OCI-LY7 (cell line): ENCODE measurements around the gene EPHA6.

Experiments
- EZH2phosphoT487 ChIP-seq: fragments of 200-600 bp; sonication (generic); IDR thresholded peaks from 2 replicates; pipeline ENCODE4 v1.6.1; 2018; ENCODE audit warnings: low read depth, borderline replicate concordance, mild to moderate bottlenecking, mixed run types, antibody characterized with exemption, low read length, moderate library complexity, mixed read lengths
- TF ChIP-seq, protein P1 (sequence below): fragments of 200-600 bp; sonication (generic); conservative IDR thresholded peaks from 2 replicates; pipeline ENCODE4 v1.5.1; 2014; ENCODE audit warnings: mild to moderate bottlenecking, antibody characterized with exemption, low read length, moderate library complexity, mixed read lengths

DNA sequence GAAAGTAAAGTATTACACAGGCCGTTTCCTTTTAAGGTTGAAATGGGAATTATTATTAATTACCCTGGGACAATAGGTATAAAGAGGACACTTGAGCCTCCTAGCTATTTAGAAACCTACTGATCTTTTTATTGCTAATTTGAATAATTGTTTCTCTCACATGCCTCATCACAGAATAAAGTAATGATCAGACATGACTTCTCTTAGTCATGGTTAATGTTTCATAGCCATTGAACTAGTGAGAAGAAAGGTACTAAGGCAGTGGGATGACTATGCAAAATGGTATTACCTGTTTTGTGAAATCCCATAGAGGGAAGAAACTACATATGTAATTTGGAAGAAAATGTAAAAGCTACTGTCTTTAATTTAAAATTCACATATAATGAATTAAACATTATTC, 85.6 kb downstream of the EPHA6 start:
- TF ChIP-seq, protein P1, sequence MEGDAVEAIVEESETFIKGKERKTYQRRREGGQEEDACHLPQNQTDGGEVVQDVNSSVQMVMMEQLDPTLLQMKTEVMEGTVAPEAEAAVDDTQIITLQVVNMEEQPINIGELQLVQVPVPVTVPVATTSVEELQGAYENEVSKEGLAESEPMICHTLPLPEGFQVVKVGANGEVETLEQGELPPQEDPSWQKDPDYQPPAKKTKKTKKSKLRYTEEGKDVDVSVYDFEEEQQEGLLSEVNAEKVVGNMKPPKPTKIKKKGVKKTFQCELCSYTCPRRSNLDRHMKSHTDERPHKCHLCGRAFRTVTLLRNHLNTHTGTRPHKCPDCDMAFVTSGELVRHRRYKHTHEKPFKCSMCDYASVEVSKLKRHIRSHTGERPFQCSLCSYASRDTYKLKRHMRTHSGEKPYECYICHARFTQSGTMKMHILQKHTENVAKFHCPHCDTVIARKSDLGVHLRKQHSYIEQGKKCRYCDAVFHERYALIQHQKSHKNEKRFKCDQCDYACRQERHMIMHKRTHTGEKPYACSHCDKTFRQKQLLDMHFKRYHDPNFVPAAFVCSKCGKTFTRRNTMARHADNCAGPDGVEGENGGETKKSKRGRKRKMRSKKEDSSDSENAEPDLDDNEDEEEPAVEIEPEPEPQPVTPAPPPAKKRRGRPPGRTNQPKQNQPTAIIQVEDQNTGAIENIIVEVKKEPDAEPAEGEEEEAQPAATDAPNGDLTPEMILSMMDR: no peak
- no peak for TF ChIP-seq EZH2phosphoT487
